Pancreas (tissue), 10 donors: Measurements from ENCODE around the gene CCDC73. TPM values are rescaled to one million over a fixed set of nuclear protein-coding genes. Genes with fewer than 3 reads are reported as not detected.

ENCODE experiments used
- ATAC-seq, 4 donors: fragments of 200-7000 bp; cut with Tn5 transposase; one replicate each; pipeline versions ENCODE4 v1.8.0 to v1.9.1; 2020; ENCODE audit warnings: mild to moderate bottlenecking in 4 of 4, moderate library complexity in 4 of 4
- DNase-seq, 6 donors: peaks; one replicate each; pipeline ENCODE4 v3.0.0-alpha.2; 2020
- FAIRE-seq: peaks from 2 replicates; lab custom pipeline; 2012; peaks lifted over from hg19 to GRCh38; lab: Jason Lieb, UNC
- H3K27ac ChIP-seq, 4 donors: fragments of 200-600 bp; sonication (generic); 1 replicate in 3 of 4; 2 replicates in 1 of 4; pipeline versions ENCODE4 v1.5.0 to v1.8.0; 2020
- H3K27me3 ChIP-seq, 4 donors: fragments of 200-600 bp; one replicate each; pipeline ENCODE4 v1.8.0; 2021
- H3K36me3 ChIP-seq, 3 donors: fragments of 200-600 bp; sonication (generic) in 1 of 3; one replicate each; pipeline versions ENCODE4 v1.5.0 to v1.8.0; 2020 to 2021
- H3K4me1 ChIP-seq, 3 donors: fragments of 200-600 bp; one replicate each; pipeline ENCODE4 v1.8.0; 2021
- H3K4me3 ChIP-seq, 4 donors: fragments of 200-600 bp; sonication (generic) in 2 of 4; one replicate each; pipeline versions ENCODE4 v1.5.0 to v1.8.0; 2020 to 2021
- H3K9me3 ChIP-seq, 4 donors: fragments of 200-600 bp; one replicate each; pipeline ENCODE4 v1.8.0; 2021
- WGBS, 2 donors: extraction: QIAGEN DNeasy Blood & Tissue Kit; methylation state at CpG; one replicate each; pipeline ENCODE4 v1.1.7; 2013; 5-methylcytosine and 5-hydroxymethylcytosine counted together
- intact Hi-C, 3 donors: fragments of 100-400 bp; cut with DNase I; formaldehyde crosslinking; loops; one replicate each; pipeline versions ENCODE4 v1.11.1 to v1.14.2; 2022
- polyA plus RNA-seq, 2 donors: library from polyadenylated mRNA; stranded (reverse); fragments of 200-250 nt; gene quantifications; one replicate each; pipeline ENCODE4 v1.2.3, GENCODE V29; 2013
- total RNA-seq, 6 donors: library from RNA; stranded (reverse); fragmentation: NEBNext Ultra II Directional in 4 of 6; extraction: Animal tissue kit (Norgen Biotek cat#: 25700) in 4 of 6; gene quantifications; one replicate each; pipeline versions ENCODE4 v1.2.1 to v1.2.4, GENCODE V29; 2021 to 2023
- TF ChIP-seq, protein P1 (sequence below), 4 donors: fragments of 200-600 bp; sonication (generic) in 3 of 4; IDR thresholded peaks; one replicate each; pipeline versions ENCODE4 v1.5.0 to v1.8.0; 2021; ENCODE audit warnings: antibody characterized with exemption in 4 of 4
- donor health status: healthy with polysubstance abuse.
- donor health status: DM: no; HTN: no; CAD: no; lungs with moderate emphysema.
- donor health status: DM: no; HTN: no; CAD: no.
- donor health status: control.
- donor health status: control.
- donor health status: Bipolar disorder and iron deficiency.
- donor health status: DM: yes; HTN: yes; CAD: no.
- donor health status: DM: no; HTN: no; CAD: no.
- donor health status: DM: no; HTN: no; CAD: no.
- donor health status: DM: yes; HTN: yes; CAD: no.

The CCDC73 gene
- total and polyA plus RNA-seq, 8 donors = 0.06 TPM; not detected in 7

DNA sequence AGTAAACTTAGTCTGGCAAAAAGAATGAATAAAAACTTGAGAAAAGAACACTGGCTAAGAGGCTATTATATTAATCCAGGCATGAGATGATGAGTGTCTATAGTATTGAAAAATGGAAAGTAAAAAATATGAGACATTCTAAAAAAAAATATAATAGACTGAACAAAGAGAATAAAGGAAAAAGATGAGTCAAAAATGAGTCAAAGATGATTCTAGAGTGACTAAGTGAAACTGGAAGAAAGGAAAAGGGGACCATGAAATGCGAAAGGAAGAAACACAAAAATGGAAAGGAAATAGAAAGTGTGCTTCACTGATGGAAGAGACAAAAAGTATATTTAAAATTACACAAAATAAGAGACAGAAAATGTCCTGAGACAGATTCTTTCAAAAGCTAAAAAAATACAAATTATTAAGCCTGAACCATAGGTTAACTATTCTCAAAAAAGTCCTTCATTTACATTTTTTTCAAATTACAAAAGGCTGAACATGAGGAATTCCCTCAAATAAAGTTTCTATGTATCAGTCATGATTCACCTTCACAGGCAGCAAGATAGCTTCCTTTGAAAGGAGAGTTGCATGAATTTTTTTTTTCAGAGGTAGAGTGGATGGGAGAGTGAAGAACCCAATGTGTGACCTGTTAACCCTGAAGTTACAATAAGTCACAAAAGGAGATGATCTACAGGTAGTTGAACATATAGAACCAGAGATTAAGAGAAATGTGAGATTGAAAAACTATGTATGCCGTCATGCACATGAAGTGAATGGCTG, 135.6 kb downstream of the CCDC73 start:
- Histone ChIP-seq H3K36me3 (no peaks in the 10 kb centered on the region), H3K4me1 (no peaks in the 10 kb centered on the region), H3K9me3 (no peaks in the 10 kb centered on the region), H3K4me3 (no peak overlapping the region), H3K27me3 (peaks cover 0 to 3% (median 0%) of the 10 kb centered on the region in 4 donors), H3K27ac (no peak overlapping the region)
- FAIRE-seq = no peak
- ATAC-seq = no peak
- WGBS, 2 donors = 60 to 76% methylated on average over 2 of the region's 2 CpGs
- intact Hi-C loops = no loop called here
- TF ChIP-seq, protein P1, sequence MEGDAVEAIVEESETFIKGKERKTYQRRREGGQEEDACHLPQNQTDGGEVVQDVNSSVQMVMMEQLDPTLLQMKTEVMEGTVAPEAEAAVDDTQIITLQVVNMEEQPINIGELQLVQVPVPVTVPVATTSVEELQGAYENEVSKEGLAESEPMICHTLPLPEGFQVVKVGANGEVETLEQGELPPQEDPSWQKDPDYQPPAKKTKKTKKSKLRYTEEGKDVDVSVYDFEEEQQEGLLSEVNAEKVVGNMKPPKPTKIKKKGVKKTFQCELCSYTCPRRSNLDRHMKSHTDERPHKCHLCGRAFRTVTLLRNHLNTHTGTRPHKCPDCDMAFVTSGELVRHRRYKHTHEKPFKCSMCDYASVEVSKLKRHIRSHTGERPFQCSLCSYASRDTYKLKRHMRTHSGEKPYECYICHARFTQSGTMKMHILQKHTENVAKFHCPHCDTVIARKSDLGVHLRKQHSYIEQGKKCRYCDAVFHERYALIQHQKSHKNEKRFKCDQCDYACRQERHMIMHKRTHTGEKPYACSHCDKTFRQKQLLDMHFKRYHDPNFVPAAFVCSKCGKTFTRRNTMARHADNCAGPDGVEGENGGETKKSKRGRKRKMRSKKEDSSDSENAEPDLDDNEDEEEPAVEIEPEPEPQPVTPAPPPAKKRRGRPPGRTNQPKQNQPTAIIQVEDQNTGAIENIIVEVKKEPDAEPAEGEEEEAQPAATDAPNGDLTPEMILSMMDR (IDR thresholded peaks at IDR 0.05) = no peak
- DNase-seq = no peak

DNA sequence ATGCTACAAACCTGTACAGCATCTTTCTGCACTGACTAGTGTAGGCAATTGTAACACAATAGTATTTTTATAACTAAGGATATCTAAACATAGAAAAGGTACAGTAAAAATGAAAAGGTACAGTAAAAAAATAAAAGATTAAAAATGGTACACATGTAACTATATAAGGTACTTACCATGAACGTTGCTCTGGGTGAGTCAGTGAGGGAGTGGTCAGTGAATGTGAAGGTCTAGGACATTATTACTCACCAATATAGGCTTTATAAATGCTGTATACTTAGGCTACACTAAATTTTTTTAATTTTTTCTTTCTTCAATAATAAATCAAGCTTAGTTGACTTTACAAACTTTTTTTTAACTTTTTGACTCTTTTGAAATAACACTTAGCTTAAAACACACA, 150.9 kb downstream of the CCDC73 start:
- TF ChIP-seq, protein P1 (IDR thresholded peaks at IDR 0.05) = no peak
- Histone ChIP-seq H3K4me3 (no peak overlapping the region), H3K9me3 (no peaks in the 10 kb centered on the region), H3K27ac (no peak overlapping the region), H3K36me3 (no peaks in the 10 kb centered on the region), H3K27me3 (peaks cover 0 to 3% (median 0%) of the 10 kb centered on the region in 4 donors), H3K4me1 (no peaks in the 10 kb centered on the region)
- DNase-seq (no peak), FAIRE-seq (no peak), ATAC-seq (no peak)
- 38 to 39% methylated on average over 1 of the region's 1 CpG for WGBS, 2 donors
- intact Hi-C loops = no loop called here

DNA sequence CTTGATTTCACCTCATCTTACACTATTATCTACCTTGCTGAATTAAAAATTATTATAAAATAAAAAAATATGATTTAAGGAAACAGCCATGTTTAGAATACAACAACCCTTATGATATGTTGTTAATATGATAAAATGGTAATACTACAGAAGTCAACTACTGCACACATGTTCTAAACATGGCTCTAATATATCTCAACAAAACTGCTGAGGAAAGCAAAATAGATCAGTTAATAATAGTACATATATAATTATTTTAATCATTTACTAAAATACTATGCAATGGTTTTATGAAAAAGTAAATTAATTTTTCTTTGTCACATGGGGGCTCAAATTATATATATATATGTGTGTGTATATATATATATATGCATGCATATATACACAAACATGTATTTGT, 153.1 kb downstream of the CCDC73 start:
- ATAC-seq (no peak), FAIRE-seq (no peak), DNase-seq (no peak)
- H3K27ac ChIP-seq = no peak overlapping the region
- TF ChIP-seq, protein P1 (IDR thresholded peaks at IDR 0.05) = no peak
- no peaks in the 10 kb centered on the region for H3K36me3 ChIP-seq
- intact Hi-C loops = no loop called here
- H3K9me3 ChIP-seq = no peaks in the 10 kb centered on the region
- no peak overlapping the region for H3K4me3 ChIP-seq
- H3K4me1 ChIP-seq = no peaks in the 10 kb centered on the region
- H3K27me3 ChIP-seq = peaks cover 0 to 3% (median 0%) of the 10 kb centered on the region in 4 donors

GRCh38 chr11:32635819-32636218, 158.6 kb downstream of the CCDC73 start:
- WGBS, 2 donors = 56 to 77% methylated on average over 2 of the region's 2 CpGs
- no peak for FAIRE-seq

GRCh38 chr11:32630844-32631243, 163.6 kb downstream of the CCDC73 start:
- intact Hi-C loops = no loop called here
- no peak for DNase-seq
- no peak for FAIRE-seq

More at GRCh38 chr11:32635819-32636218, 158.6 kb downstream of the CCDC73 start:
- no peak overlapping the region for H3K27ac ChIP-seq
- TF ChIP-seq, protein P1 (IDR thresholded peaks at IDR 0.05) = no peak
- DNase-seq (no peak), ATAC-seq (no peak)
- no peaks in the 10 kb centered on the region for H3K27me3 ChIP-seq
- H3K4me3 ChIP-seq = no peak overlapping the region
- intact Hi-C loops = no loop called here
- no peaks in the 10 kb centered on the region for H3K4me1 ChIP-seq
- H3K36me3 ChIP-seq = no peaks in the 10 kb centered on the region
- H3K9me3 ChIP-seq = no peaks in the 10 kb centered on the region

More at GRCh38 chr11:32630844-32631243, 163.6 kb downstream of the CCDC73 start:
- no peaks in the 10 kb centered on the region for H3K9me3 ChIP-seq
- no peak overlapping the region for H3K27ac ChIP-seq
- H3K4me1 ChIP-seq = no peaks in the 10 kb centered on the region
- no peaks in the 10 kb centered on the region for H3K36me3 ChIP-seq
- TF ChIP-seq, protein P1 (IDR thresholded peaks at IDR 0.05) = no peak
- no peak for ATAC-seq
- no peak overlapping the region for H3K4me3 ChIP-seq
- no peaks in the 10 kb centered on the region for H3K27me3 ChIP-seq
